GM12891 (cell line): Measurements from ENCODE around the gene E2F2.

Source experiments
- DNase-seq: peaks from one replicate; pipeline ENCODE4 v3.0.0; 2011; ENCODE audit warnings: low spot score; ENCODE audit not compliant: insufficient read length
- FAIRE-seq: peaks from 2 replicates; lab custom pipeline; 2011; peaks lifted over from hg19 to GRCh38; lab: Jason Lieb, UNC
- PAX5 ChIP-seq: IDR thresholded peaks from 2 replicates; pipeline ENCODE4 v1.6.1; 2011; ENCODE audit warnings: low read length, moderate library complexity, mild to moderate bottlenecking; ENCODE audit not compliant: insufficient read depth, severe bottlenecking
- POLR2A ChIP-seq: IDR thresholded peaks from 2 replicates; pipeline ENCODE4 v1.6.1; 2011; ENCODE audit warnings: low read depth, low read length, control low read depth
- POLR2AphosphoS5 ChIP-seq: IDR thresholded peaks from 2 replicates; pipeline ENCODE4 v1.6.1; 2011; ENCODE audit warnings: low read depth, low read length, control low read depth
- POU2F2 ChIP-seq: IDR thresholded peaks from 2 replicates; pipeline ENCODE4 v1.6.1; 2011; ENCODE audit warnings: low read depth, mild to moderate bottlenecking, control low read depth, low read length, moderate library complexity
- SPI1 ChIP-seq: IDR thresholded peaks from 2 replicates; pipeline ENCODE4 v1.6.1; 2011; ENCODE audit warnings: low read depth, low read length, control low read depth
- TAF1 ChIP-seq: IDR thresholded peaks from 2 replicates; pipeline ENCODE4 v1.6.1; 2011; ENCODE audit warnings: low read depth, low read length, control low read depth

Gene E2F2

DNA sequence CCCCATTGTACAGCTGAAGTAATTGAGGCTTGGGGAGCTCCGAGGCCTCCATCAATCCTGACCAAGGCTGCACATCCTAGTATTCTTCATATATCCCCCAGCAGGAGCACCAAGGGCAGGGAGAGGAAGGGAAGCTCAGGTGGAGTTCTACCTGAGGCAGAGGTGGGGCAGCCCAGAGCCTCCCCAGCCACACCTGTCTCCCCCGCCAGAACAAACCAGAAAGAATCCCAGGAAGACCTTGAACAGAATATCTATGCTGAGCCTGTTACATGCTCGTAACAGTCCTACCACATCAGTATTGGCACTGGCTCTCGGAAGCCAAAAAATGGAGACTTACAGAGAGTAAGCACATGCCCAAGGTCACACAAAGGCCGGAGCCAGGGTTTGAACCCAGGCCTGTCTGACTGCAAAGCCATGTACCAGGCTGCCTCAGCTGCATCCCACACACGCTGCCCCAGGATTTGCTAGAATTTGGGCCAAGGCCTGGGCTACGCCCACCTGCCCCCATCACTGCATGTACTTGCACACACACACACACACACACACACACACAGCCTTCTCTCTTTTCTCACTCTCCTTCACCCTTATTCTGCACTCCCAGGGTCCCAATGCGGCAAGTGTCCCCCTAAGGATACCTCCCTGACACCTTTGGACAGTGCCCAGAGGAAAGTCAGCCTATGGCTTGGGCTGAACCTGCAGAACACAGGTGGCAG lies 4.5 kb downstream of the E2F2 start:
- DNase-seq (no peak), FAIRE-seq (no peak)
- TF ChIP-seq TAF1 = no peak
- TF ChIP-seq POLR2AphosphoS5 = no peak
- no peak for TF ChIP-seq POU2F2
- TF ChIP-seq SPI1 = no peak
- no peak for TF ChIP-seq POLR2A
- no peak for TF ChIP-seq PAX5

DNA sequence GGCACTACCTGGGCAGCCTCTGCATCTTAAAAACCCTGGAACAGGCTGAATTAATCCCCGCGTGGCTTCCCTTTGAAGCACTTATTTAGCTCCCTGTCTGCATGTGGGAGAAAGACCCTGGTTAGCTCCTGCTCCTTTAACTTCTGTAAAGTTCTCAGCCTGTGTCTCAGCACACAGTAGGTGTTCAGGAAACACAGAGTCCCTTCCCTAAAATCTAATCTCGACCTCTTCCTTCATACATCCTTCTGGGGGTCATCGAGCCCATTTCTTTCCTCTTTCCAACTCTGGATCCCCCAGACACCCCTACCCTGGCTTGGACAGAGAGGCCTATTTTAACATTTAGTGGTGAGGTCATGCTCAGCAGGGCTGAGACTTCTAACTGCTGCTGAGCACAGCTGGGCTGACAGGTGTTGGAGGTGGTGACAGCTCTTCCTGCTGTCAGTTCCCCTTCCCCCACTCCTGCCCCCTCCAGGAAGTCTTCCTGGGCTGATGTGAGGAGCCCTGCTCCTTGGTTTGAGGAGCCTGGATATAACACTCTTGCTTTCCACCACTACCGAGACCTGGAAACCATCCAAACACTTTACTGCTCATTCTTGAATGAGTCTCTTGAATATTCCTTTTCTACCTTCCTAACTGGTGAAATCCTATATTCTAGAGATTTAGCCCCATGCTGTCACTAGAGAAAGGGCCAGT lies 5.3 kb downstream of the E2F2 start:
- FAIRE-seq = peak; percentile 94
- no peak for DNase-seq
- TF ChIP-seq TAF1 (no peak), SPI1 (0 out of 2 replicates have a peak, but pooled peaks have one; percentile 19)

DNA sequence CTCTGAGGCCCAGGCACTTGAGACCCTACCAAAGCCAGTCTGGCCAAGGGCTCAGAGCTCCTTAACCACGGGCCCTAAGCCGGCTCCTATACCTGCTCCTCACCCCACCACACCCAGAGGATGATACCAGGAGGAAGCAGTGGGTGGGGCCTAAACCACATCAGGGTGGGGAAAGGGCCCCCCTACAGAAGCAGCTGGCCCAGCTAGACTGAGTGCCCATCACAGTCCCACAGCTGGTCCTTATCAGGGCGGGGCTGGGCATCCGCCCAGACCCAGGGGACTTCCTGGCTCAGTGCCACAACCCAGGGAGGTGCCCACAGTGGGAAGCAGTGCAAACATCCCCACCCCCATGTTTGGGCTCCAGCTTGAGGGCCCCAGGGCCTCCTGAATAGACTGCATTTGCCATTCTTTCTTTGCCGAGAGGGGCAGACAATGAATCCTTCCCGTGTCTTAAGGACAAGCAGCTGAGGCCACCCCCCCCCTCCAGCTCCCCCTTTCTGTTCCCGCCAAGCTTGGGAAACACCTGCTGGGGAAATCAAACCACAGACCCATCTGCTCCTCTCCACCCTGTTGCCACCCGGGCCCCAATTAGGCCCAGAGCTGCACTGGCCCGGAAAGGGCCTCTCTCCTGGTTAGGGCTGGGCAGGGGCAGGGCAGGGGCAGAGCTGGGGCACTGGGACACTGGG lies 6.2 kb downstream of the E2F2 start:
- FAIRE-seq = peak; percentile 61
- no peak for DNase-seq
- TF ChIP-seq POU2F2 (0 out of 2 replicates have a peak, but pooled peaks have one; percentile 11), POLR2A (no peak), PAX5 (no peak)

DNA sequence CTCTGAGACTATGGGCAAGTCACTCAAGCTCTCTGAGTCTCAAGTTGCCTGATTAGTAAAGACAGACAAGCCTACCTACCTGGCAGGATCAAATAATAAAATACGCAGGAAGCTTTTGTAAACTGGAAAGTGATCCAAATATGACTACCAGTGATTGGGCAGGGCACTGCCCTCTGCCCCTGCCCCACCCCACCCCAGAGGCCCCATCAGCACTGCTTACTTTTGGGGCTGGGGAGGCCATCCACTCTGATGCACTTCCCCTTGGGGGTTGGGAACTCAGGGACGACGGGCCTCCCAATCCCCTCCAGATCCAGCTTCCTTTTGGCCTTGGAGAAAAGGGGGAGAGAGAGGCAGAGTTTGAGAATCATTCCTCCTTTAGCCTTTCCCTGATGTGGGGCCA lies 6.9 kb downstream of the E2F2 start:
- FAIRE-seq (no peak), DNase-seq (no peak)
- no peak for TF ChIP-seq PAX5
- TF ChIP-seq SPI1 = no peak
- no peak for TF ChIP-seq TAF1
- no peak for TF ChIP-seq POLR2A
- TF ChIP-seq POLR2AphosphoS5 = no peak
- no peak for TF ChIP-seq POU2F2

DNA sequence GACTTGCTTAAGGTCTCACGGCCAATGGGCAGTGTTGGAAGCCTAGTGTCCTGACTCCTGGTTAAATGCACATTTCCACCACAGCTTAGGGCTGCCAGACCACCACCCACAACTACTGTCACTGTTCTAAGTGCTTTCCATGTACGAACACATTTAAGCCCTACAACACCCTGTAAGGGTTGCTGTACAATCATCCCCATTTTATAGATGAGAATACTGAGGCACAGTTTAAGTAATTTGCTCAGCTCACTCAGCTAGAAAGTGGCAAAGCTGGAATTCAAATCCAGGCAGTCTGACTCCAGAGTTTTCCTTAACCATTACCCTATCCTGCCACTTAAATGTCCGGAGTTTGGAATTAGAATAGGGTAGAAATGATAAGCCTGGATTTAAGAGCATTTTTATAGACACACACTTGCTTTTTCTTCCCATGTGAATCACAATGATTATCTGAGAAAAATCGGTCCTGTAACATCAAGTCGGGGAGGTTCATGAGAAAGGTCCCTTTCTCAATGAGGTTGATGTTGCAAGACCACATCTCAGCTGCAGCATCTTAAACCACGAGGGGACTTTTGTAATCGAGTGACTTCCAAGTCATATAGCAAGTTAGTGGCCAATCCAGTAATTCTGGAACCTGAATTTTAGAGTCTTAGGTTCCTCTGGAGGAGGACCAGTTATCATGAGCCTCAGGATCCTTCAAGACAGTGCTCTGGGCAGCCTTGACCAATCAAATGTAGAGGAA lies 8.6 kb downstream of the E2F2 start:
- FAIRE-seq = no peak
- no peak for DNase-seq
- TF ChIP-seq POLR2AphosphoS5 = no peak
- no peak for TF ChIP-seq TAF1
- TF ChIP-seq PAX5 = no peak
- no peak for TF ChIP-seq SPI1
- no peak for TF ChIP-seq POLR2A
- TF ChIP-seq POU2F2 = no peak

DNA sequence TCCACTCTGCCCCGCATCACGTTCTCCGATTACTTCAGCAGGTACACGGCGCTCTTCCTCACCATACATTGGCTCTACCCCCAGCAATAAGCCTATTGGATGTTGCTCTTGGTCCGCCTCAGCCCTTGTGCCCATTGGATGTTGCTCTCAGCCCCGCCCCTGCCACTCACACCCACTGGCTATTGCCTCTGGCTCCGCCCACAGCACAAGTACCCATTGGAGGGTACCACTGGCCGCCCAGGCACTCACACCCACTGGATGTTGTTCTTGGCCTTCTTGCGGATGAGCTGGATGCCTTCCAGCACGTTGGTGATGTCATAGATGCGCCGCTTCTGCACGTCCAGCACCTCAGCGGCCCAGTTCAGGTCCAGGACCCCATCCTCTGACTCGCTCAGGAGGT lies 9.4 kb downstream of the E2F2 start:
- no peak for FAIRE-seq
- TF ChIP-seq POLR2A (no peak), POU2F2 (no peak), POLR2AphosphoS5 (no peak), TAF1 (no peak), SPI1 (no peak), PAX5 (no peak)
- no peak for DNase-seq

DNA sequence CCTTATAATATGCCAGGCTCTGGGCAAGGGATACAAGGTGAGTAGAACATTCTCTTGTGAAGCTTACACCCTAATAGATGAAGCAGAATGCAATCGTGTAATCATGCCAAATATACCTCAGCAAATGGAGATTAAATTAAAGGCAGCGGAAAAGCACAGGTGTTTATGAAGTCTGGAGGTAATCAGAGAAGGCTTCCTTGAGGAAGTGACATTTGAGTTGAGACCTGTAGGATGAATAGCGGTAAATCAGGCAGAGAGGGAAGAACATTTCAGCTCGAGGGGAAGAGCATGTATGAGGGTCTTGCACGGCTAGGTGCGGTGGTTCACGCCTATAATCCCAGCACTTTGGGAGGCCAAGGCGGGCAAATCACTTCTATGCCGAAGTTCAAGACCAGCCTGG lies 13.5 kb downstream of the E2F2 start:
- no peak for TF ChIP-seq TAF1
- TF ChIP-seq POLR2A = no peak
- no peak for TF ChIP-seq POLR2AphosphoS5
- TF ChIP-seq SPI1 = no peak
- TF ChIP-seq POU2F2 = no peak
- DNase-seq (no peak), FAIRE-seq (no peak)

DNA sequence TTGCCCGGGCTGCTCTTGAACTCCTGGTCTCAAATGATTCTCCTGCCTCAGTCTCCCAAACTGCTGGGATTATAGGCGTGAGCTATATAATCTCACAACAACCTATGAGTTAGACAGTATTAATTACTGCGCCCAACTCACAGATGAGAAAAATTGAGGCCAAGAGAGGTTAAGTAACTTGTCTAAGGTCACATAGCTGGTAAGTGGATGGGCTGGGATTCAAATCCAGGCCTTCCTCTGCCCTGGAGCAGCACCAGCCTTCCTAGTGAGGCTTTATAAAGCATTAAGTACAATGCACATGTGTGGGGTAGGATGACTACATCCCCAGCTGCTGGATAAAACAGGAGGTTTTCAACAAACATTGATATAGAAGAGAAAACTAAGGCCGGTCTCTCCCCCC lies 15.1 kb downstream of the E2F2 start:
- no peak for DNase-seq
- TF ChIP-seq POLR2AphosphoS5 (no peak), TAF1 (no peak)
- FAIRE-seq = no peak

DNA sequence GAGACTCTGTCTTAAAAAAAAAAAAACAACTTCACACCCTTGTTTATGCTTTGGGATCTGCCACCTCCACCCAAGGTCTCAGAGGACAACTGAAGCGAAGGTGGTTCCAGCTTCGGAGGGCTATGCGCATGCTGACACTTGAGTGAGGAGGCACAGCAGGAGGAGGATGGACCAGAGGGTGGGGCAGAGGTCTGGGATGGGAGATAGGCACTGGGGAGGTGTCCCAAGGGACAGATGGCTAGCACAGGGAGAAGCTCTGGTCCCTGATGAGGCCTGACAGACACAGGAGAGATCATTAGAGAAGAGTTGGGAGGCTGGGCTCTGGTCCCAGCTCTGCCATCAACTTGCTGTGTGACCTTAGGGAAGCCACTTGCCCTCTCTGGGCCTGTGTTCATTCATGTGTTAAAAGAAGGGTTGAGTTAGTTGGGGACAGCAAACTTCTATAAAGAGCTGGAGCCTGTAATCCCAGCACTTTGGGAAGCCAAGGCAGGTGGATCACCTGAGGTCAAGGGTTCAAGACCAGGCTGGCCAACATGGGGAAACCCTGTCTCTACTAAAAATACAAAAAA lies 16.8 kb downstream of the E2F2 start:
- no peak for FAIRE-seq
- DNase-seq = no peak
- no peak for TF ChIP-seq POLR2AphosphoS5
- TF ChIP-seq PAX5 = no peak
- no peak for TF ChIP-seq POU2F2
- TF ChIP-seq TAF1 = no peak
- no peak for TF ChIP-seq SPI1
- no peak for TF ChIP-seq POLR2A

DNA sequence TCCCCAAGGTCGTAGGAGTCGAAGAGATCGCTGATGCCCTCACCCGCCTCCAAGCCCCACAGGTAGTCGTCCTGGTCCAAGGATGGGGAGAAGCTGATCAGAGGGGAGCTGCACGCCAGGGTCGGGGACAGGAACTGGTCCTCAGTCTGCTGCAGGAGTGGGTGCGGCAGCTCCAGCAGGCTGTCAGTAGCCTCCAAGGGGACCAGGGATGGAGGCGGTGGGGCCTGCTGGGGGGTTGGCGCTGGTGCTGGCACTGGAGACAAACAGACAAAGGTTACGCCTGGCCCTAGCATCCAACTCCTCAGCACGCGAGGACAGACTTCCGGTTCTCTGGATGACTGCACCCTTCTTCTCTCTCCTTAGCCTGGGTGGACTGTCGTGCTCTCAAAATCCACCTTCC lies 21.1 kb downstream of the E2F2 start:
- no peak for FAIRE-seq
- no peak for DNase-seq
- TF ChIP-seq TAF1 (no peak), PAX5 (no peak), POLR2AphosphoS5 (no peak), SPI1 (no peak), POLR2A (no peak), POU2F2 (no peak)
